Measurements from ENCODE around the gene FBXO42. TPM values are rescaled to one million over a fixed set of nuclear protein-coding genes. Genes with fewer than 3 reads are reported as not detected.

The FBXO42 gene
- total RNA-seq, 1 experiment from 2014 or later = 21.9 TPM

DNA sequence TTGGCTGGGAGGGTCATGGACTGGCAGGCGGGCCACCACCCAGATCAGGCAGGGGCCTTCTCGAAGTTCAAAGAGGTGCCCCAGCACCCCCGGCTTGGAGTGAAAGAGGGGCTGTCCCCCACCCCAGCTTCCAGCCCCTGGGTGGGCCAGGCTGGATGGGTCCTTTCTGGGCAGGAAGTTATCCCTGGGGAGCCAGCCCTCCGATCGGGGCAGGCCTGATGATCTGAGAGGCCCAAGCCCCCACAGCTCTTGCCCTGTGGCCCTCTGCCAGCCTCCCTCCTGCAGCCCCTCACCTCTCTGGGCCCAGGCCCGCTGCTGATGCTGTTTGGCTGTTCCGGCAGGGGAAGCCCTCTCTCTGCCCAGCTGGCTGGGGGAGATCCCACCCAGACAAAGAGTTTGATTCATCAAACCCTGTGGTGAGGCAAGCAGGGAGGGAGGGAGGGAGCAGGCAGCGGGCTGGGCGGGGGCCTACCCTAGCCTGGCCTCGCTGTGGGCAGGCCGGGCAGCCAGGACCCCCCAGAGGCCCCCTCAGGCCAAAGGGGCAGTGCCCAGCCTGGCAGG is 142.4 kb downstream of the FBXO42 start:
- CTCF ChIA-PET = no interaction called here
- BruUV-seq (replicated peaks) = no TSS peak
- H3K9me3 Mint-ChIP-seq (ENCODE audit: unreplicated experiment) = no peaks in the 10 kb centered on the region
- intact Hi-C loops (cut with micrococcal nuclease) = no loop called here
- H3K4me1 Mint-ChIP-seq (ENCODE audit: insufficient read depth, unreplicated experiment) = peaks cover 6% of the 10 kb centered on the region
- H3K36me3 Mint-ChIP-seq (ENCODE audit: insufficient read depth, unreplicated experiment) = peaks cover 5% of the 10 kb centered on the region
- TF ChIP-seq, protein P1, sequence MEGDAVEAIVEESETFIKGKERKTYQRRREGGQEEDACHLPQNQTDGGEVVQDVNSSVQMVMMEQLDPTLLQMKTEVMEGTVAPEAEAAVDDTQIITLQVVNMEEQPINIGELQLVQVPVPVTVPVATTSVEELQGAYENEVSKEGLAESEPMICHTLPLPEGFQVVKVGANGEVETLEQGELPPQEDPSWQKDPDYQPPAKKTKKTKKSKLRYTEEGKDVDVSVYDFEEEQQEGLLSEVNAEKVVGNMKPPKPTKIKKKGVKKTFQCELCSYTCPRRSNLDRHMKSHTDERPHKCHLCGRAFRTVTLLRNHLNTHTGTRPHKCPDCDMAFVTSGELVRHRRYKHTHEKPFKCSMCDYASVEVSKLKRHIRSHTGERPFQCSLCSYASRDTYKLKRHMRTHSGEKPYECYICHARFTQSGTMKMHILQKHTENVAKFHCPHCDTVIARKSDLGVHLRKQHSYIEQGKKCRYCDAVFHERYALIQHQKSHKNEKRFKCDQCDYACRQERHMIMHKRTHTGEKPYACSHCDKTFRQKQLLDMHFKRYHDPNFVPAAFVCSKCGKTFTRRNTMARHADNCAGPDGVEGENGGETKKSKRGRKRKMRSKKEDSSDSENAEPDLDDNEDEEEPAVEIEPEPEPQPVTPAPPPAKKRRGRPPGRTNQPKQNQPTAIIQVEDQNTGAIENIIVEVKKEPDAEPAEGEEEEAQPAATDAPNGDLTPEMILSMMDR (IDR thresholded peaks at IDR 0.05; ENCODE audit: unreplicated experiment) = no peak
- H3K27me3 Mint-ChIP-seq (ENCODE audit: insufficient read depth, unreplicated experiment) = no peaks in the 10 kb centered on the region
- no peak overlapping the region for H3K27ac Mint-ChIP-seq (ENCODE audit: low read depth, unreplicated experiment)
- no peak for DNase-seq (ENCODE audit: unreplicated experiment)
- no peak overlapping the region for H3K4me3 Mint-ChIP-seq (ENCODE audit: unreplicated experiment)
- POLR2A ChIA-PET = no interaction called here

DNA sequence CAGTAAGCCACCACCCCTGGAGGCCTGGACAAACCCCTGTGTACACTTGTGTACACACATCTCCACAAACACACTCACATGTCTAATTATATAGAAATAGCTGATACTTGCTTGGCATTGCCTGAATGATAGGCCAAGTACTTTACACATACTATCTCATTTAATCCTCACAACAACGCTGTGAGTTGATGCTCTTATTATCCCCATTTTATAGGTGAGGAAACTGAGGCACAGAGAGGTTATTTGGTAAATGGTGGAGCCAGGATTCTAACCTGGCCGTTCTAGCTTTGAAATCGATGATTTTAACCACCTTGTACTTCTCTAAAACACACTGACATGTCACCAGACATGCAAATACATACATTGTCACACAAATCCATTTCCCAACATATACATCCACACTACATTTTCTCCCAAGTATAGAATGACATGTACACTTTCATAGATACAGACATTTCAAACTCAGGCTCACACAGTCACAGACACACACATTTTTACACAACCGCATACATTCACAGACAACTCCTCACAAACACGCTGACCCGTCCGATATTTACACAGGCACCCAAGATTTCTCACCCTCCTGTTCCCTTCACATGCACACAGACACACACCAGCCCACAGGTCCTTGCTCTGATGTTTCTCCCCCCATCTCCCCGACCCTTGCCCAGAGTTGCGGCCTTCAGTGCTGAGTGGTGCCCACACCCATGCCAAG is 143.0 kb downstream of the FBXO42 start:
- TF ChIP-seq, protein P1 (IDR thresholded peaks at IDR 0.05; ENCODE audit: unreplicated experiment) = no peak
- Mint-ChIP-seq H3K36me3 (ENCODE audit: insufficient read depth, unreplicated experiment) (peaks cover 5% of the 10 kb centered on the region), H3K4me3 (ENCODE audit: unreplicated experiment) (no peak overlapping the region), H3K9me3 (ENCODE audit: unreplicated experiment) (no peaks in the 10 kb centered on the region), H3K4me1 (ENCODE audit: insufficient read depth, unreplicated experiment) (peaks cover 6% of the 10 kb centered on the region), H3K27me3 (ENCODE audit: insufficient read depth, unreplicated experiment) (no peaks in the 10 kb centered on the region), H3K27ac (ENCODE audit: low read depth, unreplicated experiment) (no peak overlapping the region)
- BruUV-seq (replicated peaks) = no TSS peak
- no peak for DNase-seq (ENCODE audit: unreplicated experiment)
- intact Hi-C loops (cut with micrococcal nuclease) = no loop called here
- ChIA-PET CTCF (interaction anchor here (1.2 kb wide), 1 partner anchor 12 kb away, joined by 3 read pairs; no protein-coding TSS in a partner anchor), POLR2A (interaction anchor here (0.7 kb wide), 1 partner anchor 86 kb away, joined by 4 read pairs; no protein-coding TSS in a partner anchor)

DNA sequence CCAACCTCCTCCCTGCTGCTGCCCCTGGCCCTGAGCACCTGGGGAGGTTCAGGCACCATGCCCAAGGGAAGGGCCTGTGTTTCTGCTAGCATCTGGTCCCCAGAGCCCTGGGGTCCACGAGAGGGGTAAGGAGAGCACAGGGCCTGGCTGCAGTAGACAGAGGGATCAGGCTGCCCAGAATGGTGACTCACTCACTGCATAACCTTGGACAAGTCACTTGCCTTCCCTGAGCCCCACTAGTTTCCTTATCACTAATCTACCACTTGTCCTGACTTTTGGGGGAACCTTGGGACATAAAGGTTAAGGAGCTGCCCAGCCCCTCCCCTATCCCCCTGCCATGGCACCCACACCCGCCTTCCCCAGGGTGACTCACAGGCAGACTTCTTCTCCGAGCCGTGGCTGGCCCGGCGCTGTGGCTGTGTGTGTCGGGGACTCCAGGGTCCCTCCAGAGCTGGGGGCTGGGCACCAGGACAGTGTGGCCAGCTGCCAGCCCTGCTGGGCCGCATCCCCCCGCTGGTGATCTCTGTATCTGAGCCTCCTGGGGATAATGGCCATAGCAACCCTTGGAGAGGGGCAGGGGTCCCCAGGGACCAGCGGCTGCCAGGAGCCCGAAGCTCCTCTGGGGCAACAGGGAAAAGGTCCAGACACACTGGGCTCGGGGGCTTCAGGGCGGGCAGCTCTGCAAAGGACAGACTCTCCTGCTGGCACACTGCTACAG is 143.9 kb downstream of the FBXO42 start:
- intact Hi-C loops (cut with micrococcal nuclease) = no loop called here
- POLR2A ChIA-PET = interaction anchor here (0.7 kb wide), 1 partner anchor 85 kb away, joined by 4 read pairs; no protein-coding TSS in a partner anchor
- Mint-ChIP-seq H3K4me3 (ENCODE audit: unreplicated experiment) (no peak overlapping the region), H3K27me3 (ENCODE audit: insufficient read depth, unreplicated experiment) (no peaks in the 10 kb centered on the region), H3K4me1 (ENCODE audit: insufficient read depth, unreplicated experiment) (peaks cover 6% of the 10 kb centered on the region), H3K27ac (ENCODE audit: low read depth, unreplicated experiment) (no peak overlapping the region), H3K9me3 (ENCODE audit: unreplicated experiment) (no peaks in the 10 kb centered on the region), H3K36me3 (ENCODE audit: insufficient read depth, unreplicated experiment) (peaks cover 5% of the 10 kb centered on the region)
- no TSS peak for BruUV-seq (replicated peaks)
- DNase-seq (ENCODE audit: unreplicated experiment) = no peak
- CTCF ChIA-PET = interaction anchor here (1.2 kb wide), 1 partner anchor 13 kb away, joined by 3 read pairs; no protein-coding TSS in a partner anchor
- TF ChIP-seq, protein P1 (IDR thresholded peaks at IDR 0.05; ENCODE audit: unreplicated experiment) = no peak
